Dermis blood vessel endothelial cell (primary cell): ENCODE measurements around the gene DMBT1. TPM values are rescaled to one million over a fixed set of nuclear protein-coding genes. Genes with fewer than 3 reads are reported as not detected.

Source experiments
- DNase-seq: peaks from one replicate; pipeline ENCODE4 v3.0.0; 2010
- total RNA-seq: library from RNA; depleted of rRNA; stranded (reverse); fragments of >200 nt; gene quantifications from 2 replicates; pipeline ENCODE4 v1.2.3, GENCODE V29; 2014

The DMBT1 gene
- total RNA-seq, 1 donor from 2014 or later: not detected

DNA sequence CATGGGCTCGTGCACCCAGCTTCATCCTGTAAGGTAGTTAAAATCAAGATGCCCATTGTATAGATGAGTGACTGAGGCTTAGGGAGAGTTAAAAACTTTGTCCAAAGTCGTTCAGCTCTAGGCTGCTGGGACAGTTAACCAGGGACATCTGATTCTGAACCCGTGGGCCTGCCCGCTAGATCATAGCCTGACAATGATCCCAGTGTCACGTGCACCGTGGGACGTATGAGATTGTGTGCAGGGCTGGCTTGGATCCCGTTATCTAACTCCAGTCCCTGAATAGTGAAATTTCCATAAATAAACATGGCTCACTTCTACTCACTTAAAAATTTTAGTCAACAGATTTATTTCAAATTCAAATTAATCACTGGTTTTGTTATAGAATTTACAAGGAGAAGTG lies 114.2 kb downstream of the DMBT1 start:
- DNase-seq: no peak

DNA sequence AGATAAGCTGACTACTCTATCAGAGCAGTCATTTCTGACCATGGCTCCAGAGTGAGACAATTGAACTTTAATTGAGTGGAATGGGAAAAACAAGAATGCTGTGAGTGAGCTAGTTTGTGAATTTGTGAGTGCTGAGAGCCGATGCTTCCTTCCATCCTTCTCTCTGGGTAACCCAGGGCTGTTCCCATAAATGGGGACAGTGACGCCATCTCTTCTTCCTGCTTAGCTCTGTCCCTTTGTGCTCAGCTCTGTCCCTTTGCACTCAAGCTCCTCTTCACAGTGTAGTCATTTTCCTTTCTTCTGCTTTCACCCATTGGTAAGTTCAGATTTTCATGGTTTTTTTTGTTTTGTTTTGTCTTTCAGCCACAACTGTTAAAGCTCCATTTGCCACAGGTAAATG lies 114.7 kb downstream of the DMBT1 start:
- DNase-seq: no peak

DNA sequence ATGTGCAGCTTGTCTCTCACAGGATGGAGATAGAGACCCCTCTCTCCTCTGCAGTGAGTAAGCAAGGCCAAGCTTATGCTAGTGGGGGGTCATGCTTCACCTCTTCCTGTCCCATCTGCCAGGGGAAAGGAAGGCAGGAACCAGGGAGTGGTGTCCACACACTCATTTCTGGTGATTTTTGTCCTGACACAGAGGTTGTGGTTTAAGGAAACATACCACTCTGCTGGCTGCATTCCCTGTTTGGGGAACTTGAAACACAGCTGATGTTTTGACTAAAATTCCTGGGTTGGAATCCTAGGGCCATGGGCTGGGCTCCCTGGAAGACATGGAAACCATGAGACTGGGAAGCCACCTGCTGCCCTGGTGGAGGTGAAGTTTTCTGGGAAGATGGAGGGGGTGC lies 117.7 kb downstream of the DMBT1 start:
- DNase-seq: no peak

DNA sequence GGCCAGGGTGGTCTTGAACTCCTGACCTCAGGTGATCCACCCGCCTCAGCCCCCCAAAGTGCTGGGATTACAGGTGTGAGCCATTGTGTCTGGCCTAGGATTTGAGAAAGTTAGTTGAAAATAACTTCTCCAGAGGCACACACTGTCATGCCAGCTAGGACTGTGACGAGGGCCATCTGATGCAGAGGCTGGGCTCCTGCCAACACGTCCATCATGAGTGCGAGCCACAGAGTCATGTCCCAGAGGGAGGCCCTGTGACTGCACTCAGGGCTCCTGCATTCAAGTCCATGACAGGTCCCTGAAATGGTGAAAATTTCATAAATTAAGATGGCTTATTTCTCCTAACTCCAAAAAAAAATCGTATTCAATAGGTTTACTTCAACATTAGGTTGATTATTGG lies 122.0 kb downstream of the DMBT1 start:
- no peak for DNase-seq

DNA sequence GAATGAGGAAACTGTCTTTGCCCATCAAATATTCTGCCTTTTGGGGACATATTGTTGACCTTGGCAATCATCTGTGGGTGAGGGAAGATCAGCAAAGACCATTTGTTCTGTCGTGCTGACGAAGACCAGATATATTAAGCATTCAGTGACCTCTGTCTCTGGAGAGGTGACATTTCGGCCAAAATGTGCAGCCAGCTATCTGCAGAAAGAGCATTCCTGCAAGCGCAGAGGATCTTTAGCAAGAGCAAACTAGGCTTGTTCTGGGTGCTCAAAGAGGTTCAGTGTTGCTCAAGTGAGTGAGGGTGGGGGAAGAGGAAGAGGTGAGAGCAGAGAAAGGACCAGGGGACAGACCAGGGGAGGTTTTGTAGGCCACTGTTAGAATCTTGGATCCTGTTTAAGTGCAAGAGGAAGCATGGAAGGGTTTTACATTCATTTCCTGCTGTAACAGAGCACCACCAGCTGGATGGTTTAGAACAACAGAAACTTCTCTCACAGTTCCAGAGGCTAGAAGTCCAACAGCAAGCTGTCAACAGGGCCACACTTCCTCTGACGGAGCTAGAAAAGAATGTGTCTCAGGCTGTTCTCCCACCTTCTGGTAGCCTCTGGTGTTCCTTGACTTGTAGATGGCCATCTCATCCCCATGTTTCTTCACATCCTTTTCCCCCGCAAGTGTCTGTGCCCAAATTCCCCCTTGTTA lies 127.9 kb downstream of the DMBT1 start:
- DNase-seq: peak; percentile 45

DNA sequence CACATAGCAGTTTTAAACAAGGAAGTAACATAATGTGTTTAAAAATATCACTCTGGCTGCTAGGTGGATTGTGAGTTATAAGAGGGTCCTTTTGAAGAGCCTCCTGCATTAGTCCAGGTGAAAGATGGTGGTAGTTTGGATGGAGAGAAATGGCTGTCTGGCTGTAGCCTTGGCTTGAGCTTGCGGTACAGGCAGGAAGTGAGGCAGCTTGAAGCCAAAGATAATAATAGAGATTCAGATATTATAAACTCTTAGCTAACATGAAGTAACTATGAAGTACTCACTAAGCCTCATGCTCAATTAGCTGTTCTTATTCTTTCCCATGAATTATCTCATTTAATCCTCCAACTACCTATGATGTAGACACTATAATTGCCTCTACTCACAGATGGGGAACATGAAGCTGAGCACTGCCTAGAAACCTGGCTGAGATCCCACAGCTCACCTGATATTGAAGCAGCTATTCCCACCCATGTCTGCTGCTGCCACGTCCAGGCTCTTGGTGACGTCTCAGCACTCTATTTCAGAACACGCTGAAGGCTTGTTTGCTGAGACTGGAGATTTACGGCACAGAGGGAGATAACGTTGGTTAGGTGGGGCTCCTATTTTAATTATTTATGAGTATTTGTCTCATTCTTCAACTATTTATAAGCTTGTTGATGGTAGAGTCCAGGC lies 128.7 kb downstream of the DMBT1 start:
- peak; percentile 6 for DNase-seq

DNA sequence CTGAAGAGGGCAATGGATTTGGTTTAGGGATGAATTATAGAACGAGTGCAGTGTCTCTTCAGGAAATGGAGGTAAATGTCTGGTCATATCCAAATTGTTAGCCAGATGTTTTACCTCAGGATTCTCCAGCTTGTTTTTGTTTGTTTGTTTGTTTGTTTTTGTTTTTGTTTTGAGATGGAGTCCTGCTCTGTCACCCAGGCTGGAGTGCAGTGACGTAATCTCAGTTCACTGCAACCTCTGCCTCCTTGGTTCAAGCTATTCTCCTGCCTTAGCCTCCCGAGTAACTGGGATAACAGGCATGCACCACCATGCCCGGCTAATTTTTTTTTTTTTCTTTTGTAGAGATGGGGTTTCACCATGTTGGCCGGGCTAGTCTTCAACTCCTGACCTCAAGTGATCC lies 132.2 kb downstream of the DMBT1 start:
- no peak for DNase-seq

Other genes starting within 250 kb of the DMBT1 start
- gene PLEKHA1, start 186.0 kb upstream of the DMBT1 start, total RNA-seq: 44.5 and 52.1 TPM in 2 replicates
- gene ARMS2, start 106.1 kb upstream of the DMBT1 start, total RNA-seq: not detected in 2 replicates
- gene HTRA1, start 99.2 kb upstream of the DMBT1 start, total RNA-seq: 54.7 and 117 TPM in 2 replicates
- not detected in 2 replicates for gene C10orf120, start 139.1 kb downstream of the DMBT1 start, total RNA-seq